Measurements from ENCODE around the gene GNAI3. TPM values are rescaled to one million over a fixed set of nuclear protein-coding genes. Genes with fewer than 3 reads are reported as not detected.
A peak's percentile ranks its signal among the peaks of the same experiment; 100 is the strongest.

GNAI3 gene
- total and polyA plus RNA-seq, 2 of the 13 experiments (the other 11 are each of a cell fraction or from before 2014, with no cell fraction given): 4.3 to 9.0 TPM

DNA sequence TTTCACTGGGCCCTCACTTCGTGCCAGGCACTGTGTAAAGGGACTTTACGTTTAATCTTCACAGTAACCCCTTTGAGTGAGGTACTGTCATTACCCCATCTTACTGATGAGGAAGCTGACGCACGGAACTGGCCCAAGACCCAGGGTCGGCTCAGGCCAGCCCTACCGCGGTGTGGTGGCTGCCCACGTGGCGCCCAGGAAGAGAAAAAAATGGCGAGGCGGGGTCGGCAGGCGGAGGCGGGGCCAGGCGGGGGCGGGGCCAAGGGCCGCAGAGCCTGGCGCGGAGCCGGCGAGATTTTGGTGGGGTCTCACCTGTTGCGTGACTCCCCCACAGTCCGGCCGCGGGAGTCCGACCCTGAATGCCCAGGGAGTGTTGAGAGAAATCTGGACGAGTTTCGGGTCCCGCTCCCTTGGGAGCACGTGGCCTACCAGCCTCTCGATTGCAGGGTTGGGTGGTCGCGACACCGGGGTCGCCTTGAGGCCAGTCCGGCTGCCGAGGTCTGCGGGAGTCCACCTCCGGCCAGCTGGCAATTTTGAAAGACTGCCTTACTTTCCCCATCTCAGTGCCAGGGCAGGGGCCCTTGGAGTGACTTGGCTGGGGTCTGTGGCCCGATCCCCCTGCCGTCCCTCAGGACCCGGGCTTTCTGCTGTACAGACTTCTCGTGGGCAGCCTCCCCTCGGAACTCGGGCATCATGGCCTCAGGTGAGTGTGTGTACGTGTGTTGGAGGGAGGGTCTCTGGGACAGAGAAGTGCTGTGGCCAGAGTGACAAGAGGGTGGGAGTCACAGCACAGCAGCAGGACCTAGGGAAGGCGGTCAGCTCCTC, 71.4 kb downstream of the GNAI3 start, which contains the start of the genes AMPD2 and GNAT2 (continued):
- TF ChIP-seq, protein P1, sequence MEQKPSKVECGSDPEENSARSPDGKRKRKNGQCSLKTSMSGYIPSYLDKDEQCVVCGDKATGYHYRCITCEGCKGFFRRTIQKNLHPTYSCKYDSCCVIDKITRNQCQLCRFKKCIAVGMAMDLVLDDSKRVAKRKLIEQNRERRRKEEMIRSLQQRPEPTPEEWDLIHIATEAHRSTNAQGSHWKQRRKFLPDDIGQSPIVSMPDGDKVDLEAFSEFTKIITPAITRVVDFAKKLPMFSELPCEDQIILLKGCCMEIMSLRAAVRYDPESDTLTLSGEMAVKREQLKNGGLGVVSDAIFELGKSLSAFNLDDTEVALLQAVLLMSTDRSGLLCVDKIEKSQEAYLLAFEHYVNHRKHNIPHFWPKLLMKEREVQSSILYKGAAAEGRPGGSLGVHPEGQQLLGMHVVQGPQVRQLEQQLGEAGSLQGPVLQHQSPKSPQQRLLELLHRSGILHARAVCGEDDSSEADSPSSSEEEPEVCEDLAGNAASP (CRISPR knock-in tag; IDR thresholded peaks at IDR 0.05; ENCODE audit: borderline replicate concordance): peak; percentile 96
- TF ChIP-seq, protein P2, sequence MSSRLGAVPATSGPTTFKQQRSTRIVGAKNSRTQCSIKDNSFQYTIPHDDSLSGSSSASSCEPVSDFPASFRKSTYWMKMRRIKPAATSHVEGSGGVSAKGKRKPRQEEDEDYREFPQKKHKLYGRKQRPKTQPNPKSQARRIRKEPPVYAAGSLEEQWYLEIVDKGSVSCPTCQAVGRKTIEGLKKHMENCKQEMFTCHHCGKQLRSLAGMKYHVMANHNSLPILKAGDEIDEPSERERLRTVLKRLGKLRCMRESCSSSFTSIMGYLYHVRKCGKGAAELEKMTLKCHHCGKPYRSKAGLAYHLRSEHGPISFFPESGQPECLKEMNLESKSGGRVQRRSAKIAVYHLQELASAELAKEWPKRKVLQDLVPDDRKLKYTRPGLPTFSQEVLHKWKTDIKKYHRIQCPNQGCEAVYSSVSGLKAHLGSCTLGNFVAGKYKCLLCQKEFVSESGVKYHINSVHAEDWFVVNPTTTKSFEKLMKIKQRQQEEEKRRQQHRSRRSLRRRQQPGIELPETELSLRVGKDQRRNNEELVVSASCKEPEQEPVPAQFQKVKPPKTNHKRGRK (CRISPR knock-in tag; IDR thresholded peaks at IDR 0.05): no peak
- no peak for TF ChIP-seq CCAR2 (optimal IDR thresholded peaks at IDR 0.05; ENCODE audit: low read depth, low read length)
- no peak for TF ChIP-seq NFRKB (IDR thresholded peaks at IDR 0.05)
- peak; percentile 72; the same call in 1 of the 2 replicates for TF ChIP-seq ZFX (CRISPR knock-in tag; IDR thresholded peaks at IDR 0.05; ENCODE audit: low read depth)
- TF ChIP-seq ARID2 (CRISPR knock-in tag; IDR thresholded peaks at IDR 0.05; ENCODE audit: borderline replicate concordance): no peak
- TF ChIP-seq KDM4B (CRISPR knock-in tag; IDR thresholded peaks at IDR 0.05): no peak
- no peak for TF ChIP-seq STAG1 (CRISPR knock-in tag; IDR thresholded peaks at IDR 0.05)
- no peak for TF ChIP-seq REPIN1 (CRISPR knock-in tag; IDR thresholded peaks at IDR 0.05; ENCODE audit: borderline replicate concordance, low read depth)
- TF ChIP-seq, protein P3, sequence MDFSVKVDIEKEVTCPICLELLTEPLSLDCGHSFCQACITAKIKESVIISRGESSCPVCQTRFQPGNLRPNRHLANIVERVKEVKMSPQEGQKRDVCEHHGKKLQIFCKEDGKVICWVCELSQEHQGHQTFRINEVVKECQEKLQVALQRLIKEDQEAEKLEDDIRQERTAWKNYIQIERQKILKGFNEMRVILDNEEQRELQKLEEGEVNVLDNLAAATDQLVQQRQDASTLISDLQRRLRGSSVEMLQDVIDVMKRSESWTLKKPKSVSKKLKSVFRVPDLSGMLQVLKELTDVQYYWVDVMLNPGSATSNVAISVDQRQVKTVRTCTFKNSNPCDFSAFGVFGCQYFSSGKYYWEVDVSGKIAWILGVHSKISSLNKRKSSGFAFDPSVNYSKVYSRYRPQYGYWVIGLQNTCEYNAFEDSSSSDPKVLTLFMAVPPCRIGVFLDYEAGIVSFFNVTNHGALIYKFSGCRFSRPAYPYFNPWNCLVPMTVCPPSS (IDR thresholded peaks at IDR 0.05): no peak
- TF ChIP-seq, protein P4, sequence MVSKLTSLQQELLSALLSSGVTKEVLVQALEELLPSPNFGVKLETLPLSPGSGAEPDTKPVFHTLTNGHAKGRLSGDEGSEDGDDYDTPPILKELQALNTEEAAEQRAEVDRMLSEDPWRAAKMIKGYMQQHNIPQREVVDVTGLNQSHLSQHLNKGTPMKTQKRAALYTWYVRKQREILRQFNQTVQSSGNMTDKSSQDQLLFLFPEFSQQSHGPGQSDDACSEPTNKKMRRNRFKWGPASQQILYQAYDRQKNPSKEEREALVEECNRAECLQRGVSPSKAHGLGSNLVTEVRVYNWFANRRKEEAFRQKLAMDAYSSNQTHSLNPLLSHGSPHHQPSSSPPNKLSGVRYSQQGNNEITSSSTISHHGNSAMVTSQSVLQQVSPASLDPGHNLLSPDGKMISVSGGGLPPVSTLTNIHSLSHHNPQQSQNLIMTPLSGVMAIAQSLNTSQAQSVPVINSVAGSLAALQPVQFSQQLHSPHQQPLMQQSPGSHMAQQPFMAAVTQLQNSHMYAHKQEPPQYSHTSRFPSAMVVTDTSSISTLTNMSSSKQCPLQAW (CRISPR knock-in tag; IDR thresholded peaks at IDR 0.05): peak; percentile 82
- no peak for TF ChIP-seq IKZF1 (IDR thresholded peaks at IDR 0.05)
- TF ChIP-seq KDM6A (CRISPR knock-in tag; IDR thresholded peaks at IDR 0.05; ENCODE audit: low read depth): no peak
- TF ChIP-seq, protein P5, sequence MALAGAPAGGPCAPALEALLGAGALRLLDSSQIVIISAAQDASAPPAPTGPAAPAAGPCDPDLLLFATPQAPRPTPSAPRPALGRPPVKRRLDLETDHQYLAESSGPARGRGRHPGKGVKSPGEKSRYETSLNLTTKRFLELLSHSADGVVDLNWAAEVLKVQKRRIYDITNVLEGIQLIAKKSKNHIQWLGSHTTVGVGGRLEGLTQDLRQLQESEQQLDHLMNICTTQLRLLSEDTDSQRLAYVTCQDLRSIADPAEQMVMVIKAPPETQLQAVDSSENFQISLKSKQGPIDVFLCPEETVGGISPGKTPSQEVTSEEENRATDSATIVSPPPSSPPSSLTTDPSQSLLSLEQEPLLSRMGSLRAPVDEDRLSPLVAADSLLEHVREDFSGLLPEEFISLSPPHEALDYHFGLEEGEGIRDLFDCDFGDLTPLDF (CRISPR knock-in tag; IDR thresholded peaks at IDR 0.05): no peak; the same call in 1 of the 2 replicates
- no peak for TF ChIP-seq CREB1 (IDR thresholded peaks at IDR 0.05)
- TF ChIP-seq CREB1 (CRISPR knock-in tag; IDR thresholded peaks at IDR 0.05): no peak
- TF ChIP-seq ZNF766 (CRISPR knock-in tag; IDR thresholded peaks at IDR 0.05; ENCODE audit: borderline replicate concordance): 0 out of 2 replicates have a peak, but pooled peaks have one; percentile 70
- TF ChIP-seq ZNF101 (CRISPR knock-in tag; IDR thresholded peaks at IDR 0.05; ENCODE audit: borderline replicate concordance, low read depth): no peak
- TF ChIP-seq, protein P6, sequence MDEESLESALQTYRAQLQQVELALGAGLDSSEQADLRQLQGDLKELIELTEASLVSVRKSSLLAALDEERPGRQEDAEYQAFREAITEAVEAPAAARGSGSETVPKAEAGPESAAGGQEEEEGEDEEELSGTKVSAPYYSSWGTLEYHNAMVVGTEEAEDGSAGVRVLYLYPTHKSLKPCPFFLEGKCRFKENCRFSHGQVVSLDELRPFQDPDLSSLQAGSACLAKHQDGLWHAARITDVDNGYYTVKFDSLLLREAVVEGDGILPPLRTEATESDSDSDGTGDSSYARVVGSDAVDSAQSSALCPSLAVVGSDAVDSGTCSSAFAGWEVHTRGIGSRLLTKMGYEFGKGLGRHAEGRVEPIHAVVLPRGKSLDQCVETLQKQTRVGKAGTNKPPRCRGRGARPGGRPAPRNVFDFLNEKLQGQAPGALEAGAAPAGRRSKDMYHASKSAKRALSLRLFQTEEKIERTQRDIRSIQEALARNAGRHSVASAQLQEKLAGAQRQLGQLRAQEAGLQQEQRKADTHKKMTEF (CRISPR knock-in tag; IDR thresholded peaks at IDR 0.05): no peak; the same call in none of the 2 replicates
- TF ChIP-seq HMG20B (CRISPR knock-in tag; conservative IDR thresholded peaks at IDR 0.05): no peak
- TF ChIP-seq RELA (CRISPR knock-in tag; IDR thresholded peaks at IDR 0.05): no peak
- TF ChIP-seq PHF21A (CRISPR knock-in tag; IDR thresholded peaks at IDR 0.05): peak; percentile 61; the same call in 1 of the 2 replicates
